Measurements from ENCODE around the gene MAPRE3.

Gene MAPRE3

GRCh38 chr2:27042985-27043634 is 72.7 kb downstream of the MAPRE3 start:
- DNase-seq, result peak; percentile 18

- no peak for DNase-seq
These were observed 79.2 kb downstream of the MAPRE3 start for GRCh38 chr2:27049422-27050280.

GRCh38 chr2:27050281-27050995 is 80.0 kb downstream of the MAPRE3 start:
- DNase-seq, result peak; percentile 94

- DNase-seq, result peak; percentile 93
These were observed 80.8 kb downstream of the MAPRE3 start, which contains the start of gene AGBL5 for GRCh38 chr2:27050996-27051901. AGBL5 (plus strand) TSS chr2:27051668; CDS start chr2:27052959, 1,291 bp downstream.

- no peak for DNase-seq
These were observed 81.6 kb downstream of the MAPRE3 start for GRCh38 chr2:27051902-27052645.

GRCh38 chr2:27053321-27053720 is 82.9 kb downstream of the MAPRE3 start:
- DNase-seq, result no peak

- DNase-seq, result no peak
These were observed 83.3 kb downstream of the MAPRE3 start for GRCh38 chr2:27053776-27054175.

GRCh38 chr2:27054721-27055120 is 84.3 kb downstream of the MAPRE3 start:
- no peak for DNase-seq

GRCh38 chr2:27057184-27057583 is 86.7 kb downstream of the MAPRE3 start:
- DNase-seq, result no peak

- no peak for DNase-seq
These were observed 87.8 kb downstream of the MAPRE3 start for GRCh38 chr2:27058210-27058609.

GRCh38 chr2:27059141-27059820 is 88.8 kb downstream of the MAPRE3 start:
- no peak for DNase-seq

GRCh38 chr2:27060323-27060722 is 89.9 kb downstream of the MAPRE3 start:
- DNase-seq, result no peak

GRCh38 chr2:27065128-27065527 is 94.7 kb downstream of the MAPRE3 start:
- no peak for DNase-seq

- no peak for DNase-seq
These were observed 96.9 kb downstream of the MAPRE3 start for GRCh38 chr2:27067385-27067784.

GRCh38 chr2:27069436-27069835 is 99.0 kb downstream of the MAPRE3 start:
- no peak for DNase-seq

GRCh38 chr2:27069961-27070618 is 99.7 kb downstream of the MAPRE3 start:
- no peak for DNase-seq

- no peak for DNase-seq
These were observed 100.3 kb downstream of the MAPRE3 start for GRCh38 chr2:27070653-27071276.

GRCh38 chr2:27071277-27071989 is 101.0 kb downstream of the MAPRE3 start, which contains the start of gene OST4:
OST4 (minus strand) TSS chr2:27071654.
- peak; percentile 91 for DNase-seq
